ENCODE measurements around the gene ADH4. TPM values are rescaled to one million over a fixed set of nuclear protein-coding genes. Genes with fewer than 3 reads are reported as not detected.

The ADH4 gene
- total RNA-seq, 1 donor from 2014 or later, result not detected

GRCh38 chr4:99179178-99179577, 35.1 kb upstream of the ADH4 start:
- no peak for TF ChIP-seq CTCF (conservative IDR thresholded peaks at IDR 0.05; ENCODE audit: low read depth, low read length)

GRCh38 chr4:99166544-99166943, 22.4 kb upstream of the ADH4 start:
- no peak for TF ChIP-seq CTCF (conservative IDR thresholded peaks at IDR 0.05; ENCODE audit: low read depth, low read length)
- H3K4me3 ChIP-seq (ENCODE audit: low read depth, low read length), result no peak overlapping the region
- DNase-seq (ENCODE audit: low read depth), result no peak

More at GRCh38 chr4:99179178-99179577, 35.1 kb upstream of the ADH4 start:
- no peak overlapping the region for H3K4me3 ChIP-seq (ENCODE audit: low read depth, low read length)
- DNase-seq (ENCODE audit: low read depth), result no peak

GRCh38 chr4:99165978-99166377, 21.9 kb upstream of the ADH4 start:
- H3K4me3 ChIP-seq (ENCODE audit: low read depth, low read length), result no peak overlapping the region
- no peak for TF ChIP-seq CTCF (conservative IDR thresholded peaks at IDR 0.05; ENCODE audit: low read depth, low read length)
- DNase-seq (ENCODE audit: low read depth), result no peak

- no peak for DNase-seq (ENCODE audit: low read depth)
- no peak overlapping the region for H3K4me3 ChIP-seq (ENCODE audit: low read depth, low read length)
- TF ChIP-seq CTCF (conservative IDR thresholded peaks at IDR 0.05; ENCODE audit: low read depth, low read length), result no peak
These were observed 17.4 kb upstream of the ADH4 start for GRCh38 chr4:99161373-99162099.

- DNase-seq (ENCODE audit: low read depth), result no peak
- no peak overlapping the region for H3K4me3 ChIP-seq (ENCODE audit: low read depth, low read length)
- TF ChIP-seq CTCF (conservative IDR thresholded peaks at IDR 0.05; ENCODE audit: low read depth, low read length), result peak; percentile 30
These were observed 15.6 kb upstream of the ADH4 start for GRCh38 chr4:99159699-99160098.

- no peak for DNase-seq (ENCODE audit: low read depth)
- H3K4me3 ChIP-seq (ENCODE audit: low read depth, low read length), result no peak overlapping the region
- no peak for TF ChIP-seq CTCF (conservative IDR thresholded peaks at IDR 0.05; ENCODE audit: low read depth, low read length)
These were observed 13.4 kb upstream of the ADH4 start for GRCh38 chr4:99157478-99157935.

GRCh38 chr4:99156992-99157391, 12.9 kb upstream of the ADH4 start:
- no peak overlapping the region for H3K4me3 ChIP-seq (ENCODE audit: low read depth, low read length)
- TF ChIP-seq CTCF (conservative IDR thresholded peaks at IDR 0.05; ENCODE audit: low read depth, low read length), result no peak
- no peak for DNase-seq (ENCODE audit: low read depth)
